Measurements from ENCODE around the gene CLMP.
A peak's percentile ranks its signal among the peaks of the same experiment; 100 is the strongest.

Gene CLMP

DNA sequence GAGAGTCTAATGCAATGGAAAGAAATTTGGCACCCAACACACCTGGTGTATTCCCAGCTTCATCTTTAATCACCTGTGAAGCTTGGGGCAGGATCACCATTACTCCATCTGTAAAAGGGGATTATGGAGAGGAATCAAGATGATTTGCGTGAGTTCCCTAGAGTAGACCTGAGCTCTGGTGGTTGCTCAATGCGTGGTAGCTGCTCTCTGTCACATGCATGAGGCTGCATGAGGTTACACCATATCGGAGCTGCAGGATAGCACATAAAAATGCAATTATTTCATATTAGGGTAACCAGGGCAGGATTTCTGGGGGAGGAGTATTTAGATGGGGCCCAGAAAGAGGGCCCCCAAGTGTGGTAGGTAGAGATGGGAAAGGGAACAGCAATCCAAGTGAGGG lies 35.3 kb upstream of the CLMP start:
- TF ChIP-seq POLR2A (IDR thresholded peaks at IDR 0.05; ENCODE audit: low read depth, low read length) = no peak
- DNase-seq (ENCODE audit: insufficient read length, low spot score) (no peak), FAIRE-seq (no peak)

GRCh38 chr11:123228496-123229163 lies 33.6 kb upstream of the CLMP start:
- TF ChIP-seq POLR2A (IDR thresholded peaks at IDR 0.05; ENCODE audit: low read depth, low read length) = no peak

DNA sequence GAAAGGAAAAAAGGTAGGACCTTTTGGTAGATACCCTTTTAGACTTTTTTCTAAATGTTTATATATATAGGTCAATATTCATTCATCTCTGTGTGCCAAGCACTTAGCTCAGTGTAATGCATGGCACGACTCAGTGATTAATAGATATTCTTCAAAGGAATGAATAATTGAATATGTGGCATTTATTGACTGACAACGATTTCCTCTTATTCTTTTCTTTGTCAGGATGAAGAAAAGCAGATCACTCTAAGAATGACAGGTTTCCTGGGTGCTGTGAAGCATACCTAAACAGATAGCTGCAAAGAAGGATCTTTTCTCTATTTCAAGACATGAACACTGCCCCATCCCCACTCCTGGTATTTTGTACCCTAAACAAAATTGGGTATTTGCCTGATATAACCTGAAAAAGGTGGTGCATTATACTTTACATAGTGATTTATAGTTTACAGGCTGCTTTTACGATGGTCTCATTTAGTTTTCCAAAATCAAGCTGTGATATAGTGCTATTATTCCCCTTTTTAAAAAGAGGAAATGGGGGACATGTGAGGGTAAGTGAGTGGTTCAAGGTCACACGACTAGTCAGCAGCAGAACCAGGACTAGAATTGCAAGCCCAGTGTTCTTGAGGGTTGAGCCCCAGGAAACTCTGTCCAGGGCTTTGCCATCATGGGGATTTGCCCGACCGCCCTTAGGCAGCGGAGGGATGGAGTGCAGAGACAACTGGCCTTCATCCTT lies 32.9 kb upstream of the CLMP start:
- DNase-seq (ENCODE audit: insufficient read length, low spot score) (no peak), FAIRE-seq (no peak)
- no peak for TF ChIP-seq POLR2A (IDR thresholded peaks at IDR 0.05; ENCODE audit: low read depth, low read length)

More at GRCh38 chr11:123228496-123229163, 33.6 kb upstream of the CLMP start:
- FAIRE-seq (no peak), DNase-seq (ENCODE audit: insufficient read length, low spot score) (no peak)

GRCh38 chr11:123221584-123221983 lies 26.5 kb upstream of the CLMP start:
- TF ChIP-seq POLR2A (IDR thresholded peaks at IDR 0.05; ENCODE audit: low read depth, low read length) = no peak
- no peak for DNase-seq (ENCODE audit: insufficient read length, low spot score)

DNA sequence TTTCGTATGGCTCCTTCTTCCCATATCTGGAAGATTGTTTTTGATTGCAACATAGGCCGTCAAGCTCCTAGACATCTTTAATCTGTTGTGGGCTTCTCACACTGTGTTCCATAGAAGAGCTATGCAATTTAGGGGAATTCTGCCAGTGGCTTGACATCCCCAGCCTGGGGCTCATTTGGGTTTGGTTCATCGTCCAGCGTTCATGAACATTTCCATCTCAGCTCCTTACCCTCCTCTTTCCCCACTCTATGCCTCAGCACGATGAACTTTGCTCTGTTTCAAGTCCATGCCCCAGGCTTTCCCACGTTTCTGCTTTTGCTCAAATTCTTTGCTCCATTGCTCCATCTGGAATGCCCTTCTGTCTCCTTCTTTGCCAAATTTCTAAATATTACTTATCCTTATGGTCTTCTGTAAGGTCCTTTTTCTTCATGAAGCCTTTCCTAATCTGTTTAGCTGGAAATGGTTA lies 26.1 kb upstream of the CLMP start:
- TF ChIP-seq POLR2A (IDR thresholded peaks at IDR 0.05; ENCODE audit: low read depth, low read length) = no peak
- FAIRE-seq (no peak), DNase-seq (ENCODE audit: insufficient read length, low spot score) (no peak)

More at GRCh38 chr11:123221584-123221983, 26.5 kb upstream of the CLMP start:
- FAIRE-seq = no peak

- no peak for TF ChIP-seq POLR2A (IDR thresholded peaks at IDR 0.05; ENCODE audit: low read depth, low read length)
- peak; percentile 95 for FAIRE-seq
- peak; percentile 30 for DNase-seq (ENCODE audit: insufficient read length, low spot score)
Measured at GRCh38 chr11:123219066-123219690, 24.1 kb upstream of the CLMP start.

DNA sequence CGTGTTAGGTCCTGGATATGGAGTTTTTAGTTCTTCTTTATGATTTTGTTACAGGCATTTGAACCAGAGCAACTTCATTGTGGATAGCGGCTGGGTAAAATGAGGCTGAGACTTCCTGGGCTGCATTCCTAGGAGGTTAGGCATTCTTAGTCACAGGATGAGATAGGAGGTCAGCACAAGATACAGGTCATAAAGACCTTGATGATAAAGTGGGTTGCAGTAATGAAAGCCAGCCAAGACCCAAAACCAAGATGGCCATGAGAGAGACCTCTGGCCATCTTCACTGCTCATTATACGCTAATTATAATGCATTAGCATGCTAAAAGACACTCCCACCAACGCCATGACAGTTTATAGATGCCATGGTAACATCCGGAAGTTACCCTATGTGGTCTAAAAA lies 23.4 kb upstream of the CLMP start:
- DNase-seq (ENCODE audit: insufficient read length, low spot score) (no peak), FAIRE-seq (peak; percentile 71)
- TF ChIP-seq POLR2A (IDR thresholded peaks at IDR 0.05; ENCODE audit: low read depth, low read length) = no peak

DNA sequence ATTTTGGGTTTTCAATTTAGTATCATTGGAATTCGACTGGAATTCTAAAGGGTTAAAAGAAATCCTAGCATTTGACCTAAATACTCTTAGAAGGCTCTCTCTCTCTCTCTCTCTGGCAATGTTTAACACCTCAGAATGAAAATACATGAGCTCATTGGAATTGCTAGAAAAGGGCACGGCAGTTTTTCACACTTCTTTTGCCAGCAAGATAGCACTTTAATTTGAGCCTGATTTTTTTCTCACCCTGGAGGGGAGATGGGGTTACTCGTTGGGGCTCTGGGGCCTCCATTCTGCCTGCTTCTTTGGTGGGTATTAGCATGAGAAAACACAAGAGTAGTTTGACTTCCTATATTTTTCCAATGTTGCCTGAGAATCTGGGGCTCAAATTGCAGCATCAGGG lies 22.8 kb upstream of the CLMP start:
- TF ChIP-seq POLR2A (IDR thresholded peaks at IDR 0.05; ENCODE audit: low read depth, low read length) = no peak
- DNase-seq (ENCODE audit: insufficient read length, low spot score) (no peak), FAIRE-seq (no peak)

DNA sequence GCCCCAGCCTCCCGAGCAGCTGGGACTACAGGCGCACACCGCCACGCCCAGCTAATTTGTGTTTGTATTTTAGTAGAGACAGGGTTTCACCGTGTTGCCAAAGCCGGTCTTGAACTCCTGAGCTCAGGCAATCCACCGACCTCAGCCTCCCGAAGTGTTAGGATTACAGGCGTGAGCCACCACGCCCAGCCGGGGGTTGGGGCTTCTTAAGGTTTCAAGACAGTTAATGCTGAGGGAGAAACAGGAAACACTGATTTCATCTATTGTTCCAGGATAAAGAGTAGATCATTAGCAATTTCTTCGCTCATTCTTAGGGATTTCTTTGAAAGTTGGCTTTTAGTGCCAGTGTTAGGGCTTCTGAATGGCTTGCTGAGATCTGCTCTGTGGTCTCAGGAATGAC lies 21.2 kb upstream of the CLMP start:
- no peak for FAIRE-seq
- no peak for TF ChIP-seq POLR2A (IDR thresholded peaks at IDR 0.05; ENCODE audit: low read depth, low read length)

DNA sequence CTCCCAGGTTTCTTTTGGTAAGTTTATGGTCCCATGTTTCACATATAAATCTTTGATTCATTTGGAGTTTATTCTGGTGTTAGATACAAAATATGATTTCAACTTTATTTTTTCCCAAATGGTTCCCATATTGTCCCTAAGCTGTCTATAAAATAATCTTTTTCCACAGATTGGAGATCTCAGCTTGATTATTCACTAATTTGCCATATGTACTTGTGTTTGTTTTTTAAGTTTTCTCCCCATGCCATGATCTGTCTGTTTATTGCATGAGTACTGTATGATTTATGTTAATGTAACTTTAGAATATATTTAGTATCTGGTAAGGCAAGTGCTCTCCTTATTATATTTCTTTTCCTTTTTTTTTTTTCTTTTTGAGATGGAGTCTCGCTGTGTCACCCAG lies 19.9 kb upstream of the CLMP start:
- DNase-seq (ENCODE audit: insufficient read length, low spot score) = no peak
- TF ChIP-seq POLR2A (IDR thresholded peaks at IDR 0.05; ENCODE audit: low read depth, low read length) = no peak
- no peak for FAIRE-seq

More for the DNA sequence above, 21.2 kb upstream of the CLMP start:
- no peak for DNase-seq (ENCODE audit: insufficient read length, low spot score)

- DNase-seq (ENCODE audit: insufficient read length, low spot score) (no peak), FAIRE-seq (no peak)
- no peak for TF ChIP-seq POLR2A (IDR thresholded peaks at IDR 0.05; ENCODE audit: low read depth, low read length)
Measured at GRCh38 chr11:123214396-123214795, 19.3 kb upstream of the CLMP start.

- TF ChIP-seq POLR2A (IDR thresholded peaks at IDR 0.05; ENCODE audit: low read depth, low read length) = no peak
- no peak for FAIRE-seq
- DNase-seq (ENCODE audit: insufficient read length, low spot score) = no peak
Measured at GRCh38 chr11:123213307-123213771, 18.3 kb upstream of the CLMP start.

DNA sequence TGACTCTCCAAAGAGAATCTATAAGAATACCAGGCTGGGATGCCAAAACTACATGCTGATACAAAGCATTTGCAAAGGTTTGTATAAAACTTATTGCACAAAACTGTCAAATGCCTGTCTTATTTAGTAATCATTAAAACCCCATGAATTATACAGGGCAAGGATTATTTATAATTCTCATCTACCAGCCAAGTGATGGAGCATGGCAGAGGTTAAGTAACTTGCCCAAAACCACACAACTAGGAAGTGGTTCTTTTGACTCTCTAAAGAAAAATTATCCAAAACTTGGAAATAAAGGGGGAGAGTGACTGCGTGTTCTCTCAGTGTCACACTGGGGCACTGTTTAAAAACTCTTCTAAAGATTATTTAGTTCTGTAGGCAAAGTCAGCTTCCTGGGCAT lies 17.4 kb upstream of the CLMP start:
- DNase-seq (ENCODE audit: insufficient read length, low spot score) (no peak), FAIRE-seq (peak; percentile 11)
- no peak for TF ChIP-seq POLR2A (IDR thresholded peaks at IDR 0.05; ENCODE audit: low read depth, low read length)

- no peak for TF ChIP-seq POLR2A (IDR thresholded peaks at IDR 0.05; ENCODE audit: low read depth, low read length)
- DNase-seq (ENCODE audit: insufficient read length, low spot score) (no peak), FAIRE-seq (no peak)
Measured at GRCh38 chr11:123211981-123212380, 16.9 kb upstream of the CLMP start.

Measured in H54 (cell line).